HepG2 (cell line): Measurements from ENCODE around the gene SLC50A1. TPM values are rescaled to one million over a fixed set of nuclear protein-coding genes. Genes with fewer than 3 reads are reported as not detected.

ENCODE experiments used
- FOXM1 ChIP-seq: sonication (generic); formaldehyde crosslinking; IDR thresholded peaks from 2 replicates; pipeline ENCODE4 v1.5.0; 2020; ENCODE audit warnings: missing genetic modification reagents
- GABPA ChIP-seq, 2 experiments: IDR thresholded peaks; 2 replicates each; pipeline ENCODE4 v1.6.1; 2011 to 2016; ENCODE audit warnings: low read depth in 2 of 2, low read length in 1 of 2, missing biosample characterization in 1 of 2, missing genetic modification characterization in 1 of 2
- HDAC6 ChIP-seq: fragments of 200-600 bp; sonication (generic); IDR thresholded peaks from 2 replicates; pipeline ENCODE4 v1.7.0; 2017; ENCODE audit warnings: mild to moderate bottlenecking, antibody characterized with exemption, low read length, low read depth
- MAFK ChIP-seq, 2 experiments: IDR thresholded peaks in 1 of 2; conservative IDR thresholded peaks in 1 of 2; 2 replicates each; pipeline ENCODE4 v1.6.1; 2011; ENCODE audit warnings: improper control_type of control experiment in 2 of 2, low read length in 2 of 2
- MLLT10 ChIP-seq: sonication (generic); formaldehyde crosslinking; IDR thresholded peaks from 2 replicates; pipeline ENCODE4 v1.4.0; 2020; ENCODE audit warnings: missing genetic modification reagents
- MTA1 ChIP-seq: sonication (generic); formaldehyde crosslinking; IDR thresholded peaks from 2 replicates; pipeline ENCODE4 v1.4.0; 2020; ENCODE audit warnings: missing genetic modification reagents, mild to moderate bottlenecking, borderline replicate concordance
- NFIB ChIP-seq: sonication (generic); formaldehyde crosslinking; IDR thresholded peaks from 2 replicates; pipeline ENCODE4 v1.9.0; 2021; ENCODE audit warnings: missing genetic modification reagents, mild to moderate bottlenecking, borderline replicate concordance
- SNAPC2 ChIP-seq: sonication (generic); formaldehyde crosslinking; IDR thresholded peaks from 2 replicates; pipeline ENCODE4 v1.8.1; 2022; ENCODE audit warnings: mild to moderate bottlenecking, missing genetic modification reagents
- TRIM22 ChIP-seq: fragments of 450-650 bp; IDR thresholded peaks from 2 replicates; pipeline ENCODE4 v1.6.1; 2017
- ZHX2 ChIP-seq, 2 experiments: sonication (generic) in 1 of 2; formaldehyde crosslinking in 1 of 2; IDR thresholded peaks; 2 replicates each; pipeline versions ENCODE4 v1.6.1 to v1.9.0; 2014 to 2022; ENCODE audit warnings: antibody characterized with exemption in 1 of 2, borderline replicate concordance in 1 of 2, inconsistent platforms in 1 of 2, low read depth in 1 of 2, missing genetic modification reagents in 1 of 2
- ZNF747 ChIP-seq: sonication (generic); formaldehyde crosslinking; IDR thresholded peaks from 2 replicates; pipeline ENCODE4 v1.8.1; 2023; ENCODE audit warnings: missing genetic modification reagents, mild to moderate bottlenecking, borderline replicate concordance
- ZNF850 ChIP-seq: sonication (generic); formaldehyde crosslinking; conservative IDR thresholded peaks from 2 replicates; pipeline ENCODE4 v1.9.0; 2021; ENCODE audit warnings: mild to moderate bottlenecking, missing genetic modification reagents
- polyA plus RNA-seq, 8 experiments: library from polyadenylated mRNA; depleted of rRNA in 3 of 8; stranded (reverse) in 7 of 8; unstranded in 1 of 8; fragments of >200 nt; fragmentation: Illumina TruSeq in 4 of 8; extraction: Trizol in 4 of 8; gene quantifications; 2 replicates each; pipeline versions ENCODE4 v1.2.1 to v1.2.3, GENCODE V29; 2011 to 2016; ENCODE audit warnings: low read depth in 4 of 8, missing spikeins in 1 of 8, mixed read lengths in 1 of 8; ENCODE audit not compliant: insufficient read depth in 1 of 8
- total RNA-seq, 5 experiments: library from RNA; depleted of rRNA; stranded (reverse); fragments of >200 nt; fragmentation: Illumina TruSeq; extraction: Trizol; gene quantifications; 2 replicates each; pipeline ENCODE4 v1.2.3, GENCODE V29; 2016; ENCODE audit warnings: low read depth in 1 of 5
- TF ChIP-seq, protein P1 (sequence below): sonication (generic); formaldehyde crosslinking; conservative IDR thresholded peaks from 2 replicates; pipeline ENCODE4 v1.4.0; 2020; ENCODE audit warnings: mild to moderate bottlenecking, missing genetic modification reagents, moderate library complexity

The SLC50A1 gene
- total and polyA plus RNA-seq, 2 of the 13 experiments (the other 11 are each of a cell fraction or from before 2014, with no cell fraction given): 22.5 to 46.8 TPM

DNA sequence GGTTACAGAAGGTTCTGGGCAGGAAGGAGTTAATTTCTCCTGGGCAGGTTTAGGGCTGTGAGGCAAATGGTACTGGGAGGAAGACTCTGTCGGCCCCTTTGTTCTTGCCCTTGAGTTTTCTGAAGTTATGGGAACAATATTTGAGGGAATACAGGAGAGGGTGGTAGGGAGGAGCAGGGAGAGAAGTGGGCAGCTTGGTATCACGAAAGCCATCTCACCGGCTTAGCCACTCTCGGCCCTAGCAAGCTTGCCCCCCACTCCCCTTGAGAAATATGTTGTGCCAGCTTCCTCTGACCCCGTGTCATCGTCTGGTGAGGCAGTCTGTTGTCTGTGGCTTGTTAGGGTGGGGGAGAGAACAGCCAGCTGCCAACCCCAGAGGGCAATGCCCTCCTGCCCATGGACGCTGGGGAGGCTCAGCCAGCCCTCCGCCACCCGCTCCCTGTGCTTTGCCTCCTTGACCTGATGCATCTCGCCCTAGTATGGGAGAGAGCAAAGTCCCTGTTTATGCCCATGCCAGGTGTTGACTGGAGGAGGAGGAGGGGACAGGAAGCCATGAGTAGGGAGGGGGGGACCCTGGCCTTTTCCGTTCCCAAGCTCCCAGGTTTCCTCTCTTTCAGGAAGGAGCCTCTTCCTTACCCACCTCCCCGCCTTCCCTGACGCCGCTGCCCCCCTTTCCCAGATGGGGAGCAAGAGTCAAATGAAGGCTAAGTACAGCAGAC is 6.7 kb upstream of the SLC50A1 start (continued):
- TF ChIP-seq TRIM22 (no peak), HDAC6 (no peak), MLLT10 (CRISPR knock-in tag) (no peak), FOXM1 (CRISPR knock-in tag) (no peak), SNAPC2 (CRISPR knock-in tag) (no peak), GABPA (IDR thresholded peaks at IDR 0.05; ENCODE audit: low read depth, low read length) (no peak), GABPA (CRISPR knock-in tag; IDR thresholded peaks at IDR 0.05; ENCODE audit: low read depth) (no peak), ZNF747 (CRISPR knock-in tag) (peak; percentile 65; the same call in 1 of the 2 replicates), MAFK (conservative IDR thresholded peaks at IDR 0.05 in 1 of 2, IDR thresholded peaks at IDR 0.05 in 1 of 2; ENCODE audit: low read length in 2 of 2) (no peak), ZHX2 (IDR thresholded peaks at IDR 0.05; ENCODE audit: low read depth) (peak; percentile 34; the same call in 1 of the 2 replicates), ZHX2 (CRISPR knock-in tag; IDR thresholded peaks at IDR 0.05; ENCODE audit: borderline replicate concordance) (no peak), ZNF850 (CRISPR knock-in tag) (no peak), NFIB (CRISPR knock-in tag) (no peak), MTA1 (CRISPR knock-in tag) (peak; percentile 86; the same call in 1 of the 2 replicates)
- TF ChIP-seq, protein P1, sequence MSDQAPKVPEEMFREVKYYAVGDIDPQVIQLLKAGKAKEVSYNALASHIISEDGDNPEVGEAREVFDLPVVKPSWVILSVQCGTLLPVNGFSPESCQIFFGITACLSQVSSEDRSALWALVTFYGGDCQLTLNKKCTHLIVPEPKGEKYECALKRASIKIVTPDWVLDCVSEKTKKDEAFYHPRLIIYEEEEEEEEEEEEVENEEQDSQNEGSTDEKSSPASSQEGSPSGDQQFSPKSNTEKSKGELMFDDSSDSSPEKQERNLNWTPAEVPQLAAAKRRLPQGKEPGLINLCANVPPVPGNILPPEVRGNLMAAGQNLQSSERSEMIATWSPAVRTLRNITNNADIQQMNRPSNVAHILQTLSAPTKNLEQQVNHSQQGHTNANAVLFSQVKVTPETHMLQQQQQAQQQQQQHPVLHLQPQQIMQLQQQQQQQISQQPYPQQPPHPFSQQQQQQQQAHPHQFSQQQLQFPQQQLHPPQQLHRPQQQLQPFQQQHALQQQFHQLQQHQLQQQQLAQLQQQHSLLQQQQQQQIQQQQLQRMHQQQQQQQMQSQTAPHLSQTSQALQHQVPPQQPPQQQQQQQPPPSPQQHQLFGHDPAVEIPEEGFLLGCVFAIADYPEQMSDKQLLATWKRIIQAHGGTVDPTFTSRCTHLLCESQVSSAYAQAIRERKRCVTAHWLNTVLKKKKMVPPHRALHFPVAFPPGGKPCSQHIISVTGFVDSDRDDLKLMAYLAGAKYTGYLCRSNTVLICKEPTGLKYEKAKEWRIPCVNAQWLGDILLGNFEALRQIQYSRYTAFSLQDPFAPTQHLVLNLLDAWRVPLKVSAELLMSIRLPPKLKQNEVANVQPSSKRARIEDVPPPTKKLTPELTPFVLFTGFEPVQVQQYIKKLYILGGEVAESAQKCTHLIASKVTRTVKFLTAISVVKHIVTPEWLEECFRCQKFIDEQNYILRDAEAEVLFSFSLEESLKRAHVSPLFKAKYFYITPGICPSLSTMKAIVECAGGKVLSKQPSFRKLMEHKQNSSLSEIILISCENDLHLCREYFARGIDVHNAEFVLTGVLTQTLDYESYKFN: peak; percentile 91
